Kidney epithelial cell (primary cell): ENCODE measurements around the gene GUF1. TPM values are rescaled to one million over a fixed set of nuclear protein-coding genes. Genes with fewer than 3 reads are reported as not detected.
A peak's percentile ranks its signal among the peaks of the same experiment; 100 is the strongest.

Experiments
- DNase-seq: peaks from one replicate; pipeline ENCODE4 v3.0.0-alpha.2; 2010; ENCODE audit warnings: low read depth
- H3K27me3 ChIP-seq: 2 replicates; pipeline ENCODE4 v1.6.0; 2011; ENCODE audit warnings: low read length; ENCODE audit not compliant: control insufficient read depth, insufficient read depth
- H3K36me3 ChIP-seq: 2 replicates; pipeline ENCODE4 v1.5.1; 2011; ENCODE audit warnings: low read length; ENCODE audit not compliant: control insufficient read depth, insufficient read depth
- H3K4me3 ChIP-seq: 2 replicates; pipeline ENCODE4 v1.5.1; 2011; ENCODE audit warnings: low read depth, mild to moderate bottlenecking, control low read depth, low read length
- CTCF ChIP-seq: IDR thresholded peaks from 2 replicates; pipeline ENCODE4 v1.5.1; 2011; ENCODE audit warnings: mild to moderate bottlenecking, moderate library complexity, low read length, control low read depth, inconsistent platforms; ENCODE audit not compliant: insufficient read depth, poor library complexity, severe bottlenecking
- total RNA-seq: library from RNA; depleted of rRNA; stranded (reverse); fragments of >200 nt; gene quantifications from 2 replicates; pipeline ENCODE4 v1.2.3, GENCODE V29; 2015

The GUF1 gene
- total RNA-seq, 1 donor from 2014 or later = 27.7 TPM

GRCh38 chr4:44675366-44675765 is 2.9 kb upstream of the GUF1 start:
- Histone ChIP-seq H3K4me3 (no peak overlapping the region), H3K27me3 (no peaks in the 10 kb centered on the region), H3K36me3 (no peaks in the 10 kb centered on the region)
- no peak for DNase-seq
- TF ChIP-seq CTCF = no peak

DNA sequence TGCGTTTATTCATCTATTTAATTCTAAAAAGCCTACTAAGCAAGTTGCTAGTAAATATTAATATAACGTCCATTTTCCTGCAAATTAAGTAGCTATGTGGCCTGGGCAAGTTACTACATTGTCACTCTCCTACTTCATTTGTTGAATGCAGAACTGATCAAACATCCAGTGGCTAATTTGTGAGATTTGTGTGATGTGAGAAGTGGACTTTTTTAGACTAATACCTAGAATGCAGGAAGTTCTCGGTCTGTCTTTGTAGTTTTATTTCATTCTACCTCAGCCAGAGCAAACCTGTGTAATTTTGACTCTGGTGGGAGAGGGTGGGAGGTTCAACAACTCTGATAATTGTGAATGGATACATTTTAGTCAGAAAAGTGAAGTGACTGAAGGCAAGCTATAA is 840 bp downstream of the GUF1 start:
- Histone ChIP-seq H3K36me3 (no peaks in the 10 kb centered on the region), H3K27me3 (no peaks in the 10 kb centered on the region), H3K4me3 (peak overlapping the region; percentile 68)
- no peak for TF ChIP-seq CTCF
- DNase-seq = no peak

DNA sequence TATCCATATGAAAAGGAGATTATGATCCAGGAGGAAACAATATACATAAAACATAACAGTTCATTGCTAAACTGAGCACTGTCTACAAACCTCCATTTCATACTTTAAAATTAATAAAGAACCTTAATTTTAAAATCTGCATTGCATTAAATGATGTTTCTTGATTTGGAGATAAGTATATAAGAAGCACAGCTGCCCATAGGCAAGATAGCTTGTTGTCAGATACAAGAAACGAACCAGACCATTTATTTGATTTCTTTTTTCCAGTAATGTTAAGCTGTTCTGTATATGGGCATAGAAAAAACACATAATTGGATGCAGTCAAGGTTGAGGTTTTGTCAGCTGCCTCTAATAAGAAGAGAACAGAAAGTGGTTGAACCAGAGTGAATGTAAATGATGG is 6.4 kb downstream of the GUF1 start:
- no peaks in the 10 kb centered on the region for H3K27me3 ChIP-seq
- no peak for TF ChIP-seq CTCF
- H3K36me3 ChIP-seq = no peaks in the 10 kb centered on the region
- DNase-seq = no peak
- no peak overlapping the region for H3K4me3 ChIP-seq

- Histone ChIP-seq H3K36me3 (no peaks in the 10 kb centered on the region), H3K27me3 (no peaks in the 10 kb centered on the region), H3K4me3 (no peak overlapping the region)
- DNase-seq = no peak
- TF ChIP-seq CTCF = no peak
Observed at GRCh38 chr4:44700427-44700826, 22.2 kb downstream of the GUF1 start.

DNA sequence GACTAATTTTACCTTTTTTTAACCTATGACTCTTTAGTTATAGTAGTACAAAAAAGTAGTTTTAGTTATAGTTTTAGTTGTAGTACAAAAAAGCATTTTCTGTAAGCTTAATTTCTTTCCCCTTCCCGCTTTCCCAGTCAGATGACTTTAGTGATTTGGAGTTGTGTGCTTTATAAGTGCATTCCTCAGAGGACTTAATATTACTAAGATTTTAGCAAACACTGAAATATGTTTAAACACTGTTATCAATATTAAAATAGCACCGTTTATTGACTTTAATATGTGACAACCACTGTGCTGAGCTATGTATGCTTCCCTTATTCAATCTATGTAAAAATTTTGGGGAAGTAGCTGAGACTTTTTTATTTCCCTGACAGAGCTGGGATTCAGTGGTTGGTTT is 22.8 kb downstream of the GUF1 start:
- no peaks in the 10 kb centered on the region for H3K36me3 ChIP-seq
- H3K27me3 ChIP-seq = no peaks in the 10 kb centered on the region
- no peak for DNase-seq
- no peak overlapping the region for H3K4me3 ChIP-seq
- no peak for TF ChIP-seq CTCF

- H3K27me3 ChIP-seq = no peaks in the 10 kb centered on the region
- no peaks in the 10 kb centered on the region for H3K36me3 ChIP-seq
- no peak for TF ChIP-seq CTCF
- H3K4me3 ChIP-seq = no peak overlapping the region
- DNase-seq = no peak
Observed at GRCh38 chr4:44704673-44705072, 26.5 kb downstream of the GUF1 start.
